ENCODE measurements around the gene TPPP.

- TF ChIP-seq POLR2AphosphoS5 (IDR thresholded peaks at IDR 0.05) (no peak), CTCF (IDR thresholded peaks at IDR 0.05) (no peak), POLR2A (IDR thresholded peaks at IDR 0.05) (no peak)
Observed at GRCh38 chr5:660491-661030, 32.6 kb downstream of the TPPP start.
